CD14-positive monocyte (primary cell): Measurements from ENCODE around the gene TCL1A. TPM values are rescaled to one million over a fixed set of nuclear protein-coding genes. Genes with fewer than 3 reads are reported as not detected.
A peak's percentile ranks its signal among the peaks of the same experiment; 100 is the strongest.

Experiments used
- DNase-seq, 3 donors: peaks; one replicate each; pipeline ENCODE4 v3.0.0-alpha.2; 2011 to 2022
- H2AFZ ChIP-seq: 2 replicates; pipeline ENCODE4 v1.6.0; 2012; ENCODE audit warnings: mild to moderate bottlenecking, low read depth, low read length, inconsistent platforms; ENCODE audit not compliant: insufficient read depth, poor library complexity, severe bottlenecking
- H3K27ac ChIP-seq, 2 donors: 1 replicate in 1 of 2; 2 replicates in 1 of 2; pipeline ENCODE4 v1.5.1; 2012 to 2013; ENCODE audit warnings: low read length in 2 of 2, control low read depth in 1 of 2, inconsistent platforms in 1 of 2, low read depth in 1 of 2, mild to moderate bottlenecking in 1 of 2
- H3K27me3 ChIP-seq, 2 donors: one replicate each; pipeline versions ENCODE4 v1.6.0 to v1.6.1; 2011 to 2013; ENCODE audit warnings: low read length in 2 of 2; ENCODE audit not compliant: control insufficient read depth in 2 of 2, insufficient read depth in 2 of 2
- H3K36me3 ChIP-seq, 2 donors: replicated peaks in 1 of 2; 1 replicate in 1 of 2; 2 replicates in 1 of 2; pipeline versions ENCODE4 v1.5.1 to v1.6.1; 2012 to 2013; ENCODE audit warnings: low read length in 2 of 2, control low read depth in 1 of 2, inconsistent platforms in 1 of 2, mild to moderate bottlenecking in 1 of 2; ENCODE audit not compliant: insufficient read depth in 2 of 2, control insufficient read depth in 1 of 2
- H3K4me1 ChIP-seq, 2 donors: 1 replicate in 1 of 2; 2 replicates in 1 of 2; pipeline versions ENCODE4 v1.5.1 to v1.6.1; 2012 to 2013; ENCODE audit warnings: low read length in 2 of 2, control low read depth in 1 of 2, inconsistent platforms in 1 of 2, mild to moderate bottlenecking in 1 of 2, moderate library complexity in 1 of 2; ENCODE audit not compliant: insufficient read depth in 2 of 2, control insufficient read depth in 1 of 2
- H3K4me2 ChIP-seq: replicated peaks from 2 replicates; pipeline ENCODE3; 2012; ENCODE audit warnings: low read length, moderate library complexity, mild to moderate bottlenecking; ENCODE audit not compliant: poor library complexity, severe bottlenecking; ENCODE audit errors: extremely low read depth
- H3K4me3 ChIP-seq, 3 experiments: fragments of 200-600 bp in 1 of 3; sonication (generic) in 1 of 3; replicated peaks in 1 of 3; 1 replicate in 2 of 3; 2 replicates in 1 of 3; pipeline ENCODE4 v1.5.1; 2011 to 2013; ENCODE audit warnings: low read length in 3 of 3, mild to moderate bottlenecking in 3 of 3, control low read depth in 2 of 3, low read depth in 2 of 3, inconsistent platforms in 1 of 3, moderate library complexity in 1 of 3
- H3K79me2 ChIP-seq: 2 replicates; pipeline ENCODE4 v1.6.0; 2012; ENCODE audit warnings: mild to moderate bottlenecking, control low read depth, inconsistent platforms, low read length, moderate library complexity; ENCODE audit not compliant: insufficient read depth
- H3K9ac ChIP-seq: 2 replicates; pipeline ENCODE4 v1.6.0; 2017; ENCODE audit warnings: low read length, mild to moderate bottlenecking; ENCODE audit not compliant: insufficient read depth, poor library complexity, severe bottlenecking
- H3K9me3 ChIP-seq, 2 donors: replicated peaks in 1 of 2; 1 replicate in 1 of 2; 2 replicates in 1 of 2; pipeline versions ENCODE4 v1.5.1 to v1.6.1; 2012 to 2013; ENCODE audit warnings: low read length in 2 of 2, control low read depth in 1 of 2; ENCODE audit not compliant: control insufficient read depth in 1 of 2, insufficient read depth in 1 of 2
- H4K20me1 ChIP-seq: 2 replicates; pipeline ENCODE4 v1.6.0; 2012; ENCODE audit warnings: mild to moderate bottlenecking, low read length, control low read depth, moderate library complexity; ENCODE audit not compliant: insufficient read depth
- H3K27ac Mint-ChIP-seq, 7 donors: one replicate each; pipeline ENCODE4 v1.8.0; 2020; ENCODE audit warnings: mild to moderate bottlenecking in 7 of 7, mixed read lengths in 7 of 7, moderate library complexity in 6 of 7, inconsistent platforms in 2 of 7
- H3K27me3 Mint-ChIP-seq, 3 donors: one replicate each; pipeline ENCODE4 v1.8.0; 2021 to 2022; ENCODE audit warnings: low read depth in 3 of 3, mild to moderate bottlenecking in 3 of 3, mixed read lengths in 3 of 3, moderate library complexity in 3 of 3, inconsistent platforms in 1 of 3
- H3K36me3 Mint-ChIP-seq, 2 donors: one replicate each; pipeline ENCODE4 v1.8.0; 2020; ENCODE audit warnings: mixed read lengths in 2 of 2, inconsistent platforms in 1 of 2, mild to moderate bottlenecking in 1 of 2
- H3K4me1 Mint-ChIP-seq: one replicate; pipeline ENCODE4 v1.8.0; 2020; ENCODE audit warnings: mild to moderate bottlenecking, mixed read lengths
- H3K4me3 Mint-ChIP-seq, 2 donors: one replicate each; pipeline ENCODE4 v1.8.0; 2020; ENCODE audit warnings: mild to moderate bottlenecking in 2 of 2, mixed read lengths in 2 of 2, moderate library complexity in 1 of 2
- H3K9me3 Mint-ChIP-seq, 7 donors: one replicate each; pipeline ENCODE4 v1.8.0; 2020 to 2022; ENCODE audit warnings: mixed read lengths in 7 of 7, mild to moderate bottlenecking in 6 of 7, moderate library complexity in 6 of 7, inconsistent platforms in 2 of 7
- CTCF ChIP-seq: fragments of 200-600 bp; IDR thresholded peaks from one replicate; pipeline ENCODE4 v1.8.0; 2022; ENCODE audit warnings: antibody characterized with exemption, mild to moderate bottlenecking
- WGBS: methylation state at CpG from one replicate; pipeline ENCODE4 v1.1.5; 2013; ENCODE audit warnings: missing lambda C conversion rate; ENCODE audit not compliant: insufficient coverage; 5-methylcytosine and 5-hydroxymethylcytosine counted together
- intact Hi-C, 2 donors: fragments of 100-400 bp; cut with micrococcal nuclease; formaldehyde crosslinking; loops; one replicate each; pipeline versions ENCODE4 v1.15.0 to v1.15.1; 2023
- polyA plus RNA-seq, 3 donors: library from polyadenylated mRNA; depleted of rRNA in 1 of 3; unstranded in 2 of 3; stranded (reverse) in 1 of 3; fragments of 300-500 nt in 2 of 3; fragments of >200 nt in 1 of 3; fragmentation: Illumina TruSeq in 2 of 3; gene quantifications; 1 replicate in 2 of 3; 2 replicates in 1 of 3; pipeline ENCODE4 v1.2.3, GENCODE V29; 2012 to 2021

Gene TCL1A
- polyA plus RNA-seq, 3 donors: 1.0 to 1.3 (median 1.1) TPM

- TF ChIP-seq CTCF: no peak
These were observed 42.8 kb upstream of the TCL1A start for GRCh38 chr14:95756751-95757150.

GRCh38 chr14:95756127-95756526 lies 42.2 kb upstream of the TCL1A start:
- H3K27ac ChIP-seq: no peak overlapping the region
- H4K20me1 ChIP-seq: no peaks in the 10 kb centered on the region
- DNase-seq: no peak
- TF ChIP-seq CTCF: no peak
- 100% methylated on average over 1 of the region's 6 CpGs for WGBS
- H3K9me3 ChIP-seq: no peaks in the 10 kb centered on the region
- Mint-ChIP-seq H3K36me3 (no peaks in the 10 kb centered on the region), H3K27ac (no peak overlapping the region), H3K9me3 (peaks cover 0 to 2% (median 0%) of the 10 kb centered on the region in 7 donors), H3K4me1 (no peaks in the 10 kb centered on the region), H3K27me3 (peaks cover 2 to 4% (median 2%) of the 10 kb centered on the region in 3 donors), H3K4me3 (no peak overlapping the region)
- no peaks in the 10 kb centered on the region for H3K4me1 ChIP-seq
- H3K79me2 ChIP-seq: no peaks in the 10 kb centered on the region
- no peaks in the 10 kb centered on the region for H3K27me3 ChIP-seq
- H2AFZ ChIP-seq: no peak overlapping the region
- H3K9ac ChIP-seq: no peak overlapping the region
- intact Hi-C loops: no loop called here
- no peak overlapping the region for H3K4me2 ChIP-seq
- H3K36me3 ChIP-seq: no peaks in the 10 kb centered on the region
- no peak overlapping the region for H3K4me3 ChIP-seq

More at GRCh38 chr14:95756751-95757150, 42.8 kb upstream of the TCL1A start:
- Mint-ChIP-seq H3K36me3 (no peaks in the 10 kb centered on the region), H3K27me3 (peaks cover 2 to 4% (median 3%) of the 10 kb centered on the region in 3 donors), H3K9me3 (peaks cover 0 to 3% (median 2%) of the 10 kb centered on the region in 7 donors), H3K27ac (peak overlapping the region in 1 of 7 donors; percentile 17), H3K4me3 (no peak overlapping the region), H3K4me1 (no peaks in the 10 kb centered on the region)
- no peaks in the 10 kb centered on the region for H3K27me3 ChIP-seq
- intact Hi-C loops: no loop called here
- H3K79me2 ChIP-seq: no peaks in the 10 kb centered on the region
- H3K9ac ChIP-seq: no peak overlapping the region
- H3K4me2 ChIP-seq: no peak overlapping the region
- no peaks in the 10 kb centered on the region for H3K4me1 ChIP-seq
- H3K4me3 ChIP-seq: no peak overlapping the region
- no peak overlapping the region for H3K27ac ChIP-seq
- H2AFZ ChIP-seq: no peak overlapping the region
- DNase-seq: no peak
- no peaks in the 10 kb centered on the region for H3K9me3 ChIP-seq
- no peaks in the 10 kb centered on the region for H3K36me3 ChIP-seq
- H4K20me1 ChIP-seq: no peaks in the 10 kb centered on the region
- 77% methylated on average over 2 of the region's 3 CpGs for WGBS
